CD4-positive, alpha-beta T cell (primary cell): ENCODE measurements around the gene CPLX3. TPM values are rescaled to one million over a fixed set of nuclear protein-coding genes. Genes with fewer than 3 reads are reported as not detected.

Experiments used
- ATAC-seq: fragments of 200-7000 bp; cut with Tn5 transposase; one replicate; pipeline ENCODE4 v1.10.0; 2022; ENCODE audit warnings: mild to moderate bottlenecking; ENCODE audit not compliant: poor library complexity
- CTCF ChIA-PET: fragments of 350-600 bp; sonication (Branson Sonifier 250); formaldehyde crosslinking; loops from one replicate; lab custom pipeline; 2021; ENCODE audit warnings: antibody characterized with exemption, inconsistent platforms; lab: Charles Lee
- POLR2A ChIA-PET: fragments of 350-600 bp; sonication (Branson Sonifier 250); formaldehyde crosslinking; loops from one replicate; lab custom pipeline; 2021; ENCODE audit warnings: antibody characterized with exemption, inconsistent platforms; lab: Charles Lee
- DNase-seq, 14 experiments: peaks; one replicate each; pipeline ENCODE4 v3.0.0-alpha.2; 2013 to 2020; ENCODE audit warnings: mixed read lengths in 2 of 14
- H3K27ac ChIP-seq, 2 donors: one replicate each; pipeline versions ENCODE4 v1.5.1 to v1.7.0; 2013; ENCODE audit warnings: low read length in 2 of 2, low read depth in 1 of 2, mild to moderate bottlenecking in 1 of 2
- H3K27me3 ChIP-seq, 2 experiments: 1 replicate in 1 of 2; 2 replicates in 1 of 2; pipeline versions ENCODE4 v1.6.1 to v1.7.0; 2013; ENCODE audit warnings: low read length in 2 of 2, control low read depth in 1 of 2, mild to moderate bottlenecking in 1 of 2, moderate library complexity in 1 of 2; ENCODE audit not compliant: insufficient read depth in 2 of 2, control insufficient read depth in 1 of 2
- H3K36me3 ChIP-seq: one replicate; pipeline ENCODE4 v1.6.1; 2013; ENCODE audit warnings: low read length, control low read depth; ENCODE audit not compliant: insufficient read depth
- H3K4me1 ChIP-seq: one replicate; pipeline ENCODE4 v1.6.1; 2013; ENCODE audit warnings: low read length, control low read depth; ENCODE audit not compliant: insufficient read depth
- H3K4me3 ChIP-seq: one replicate; pipeline ENCODE4 v1.5.1; 2013; ENCODE audit warnings: mild to moderate bottlenecking, low read length, moderate library complexity
- H3K9me3 ChIP-seq, 2 experiments: 1 replicate in 1 of 2; 2 replicates in 1 of 2; pipeline versions ENCODE4 v1.6.1 to v1.7.0; 2013; ENCODE audit warnings: low read length in 2 of 2, mild to moderate bottlenecking in 2 of 2, control low read depth in 1 of 2, moderate library complexity in 1 of 2; ENCODE audit not compliant: control insufficient read depth in 1 of 2, insufficient read depth in 1 of 2
- H3K27ac Mint-ChIP-seq: one replicate; pipeline ENCODE4 v1.8.0; 2020; ENCODE audit warnings: mixed read lengths
- H3K27me3 Mint-ChIP-seq: one replicate; pipeline ENCODE4 v1.8.0; 2021; ENCODE audit warnings: mixed read lengths
- H3K36me3 Mint-ChIP-seq: one replicate; pipeline ENCODE4 v1.8.0; 2021; ENCODE audit warnings: low read depth, mixed read lengths
- H3K4me1 Mint-ChIP-seq: one replicate; pipeline ENCODE4 v1.8.0; 2021; ENCODE audit warnings: low read depth, mixed read lengths
- H3K4me3 Mint-ChIP-seq: one replicate; pipeline ENCODE4 v1.8.0; 2020; ENCODE audit warnings: mild to moderate bottlenecking, mixed read lengths
- H3K9me3 Mint-ChIP-seq: one replicate; pipeline ENCODE4 v1.8.0; 2020; ENCODE audit warnings: mixed read lengths
- CTCF ChIP-seq: fragments of 200-600 bp; IDR thresholded peaks from one replicate; pipeline ENCODE4 v1.8.0; 2022; ENCODE audit warnings: antibody characterized with exemption, mild to moderate bottlenecking
- intact Hi-C, 2 experiments: fragments of 100-400 bp; cut with DNase I in 1 of 2; cut with micrococcal nuclease in 1 of 2; formaldehyde crosslinking; loops; one replicate each; pipeline versions ENCODE4 v1.15.1 to v1.9.0; 2023 to 2025; cut with DNase I, micrococcal nuclease
- total RNA-seq, 174 experiments: library from RNA in 2 of 174; stranded (reverse) in 2 of 174; gene quantifications; one replicate each; pipeline ENCODE4 v1.2.3 and lab custom pipeline; 2021 to 2026

The CPLX3 gene
- total RNA-seq, 2 experiments from 2014 or later = 0.16 to 0.53 TPM

GRCh38 chr15:74789741-74790079 is 36.7 kb upstream of the CPLX3 start:
- ATAC-seq (no peak), DNase-seq (peak in 3 of 14 experiments; percentile 14 to 38 (median 17))
- POLR2A ChIA-PET = interaction anchor here (1.0 to 33.5 kb wide), 5 partner anchors 6 to 662 kb away, joined by 3 to 925 read pairs (median 17); partner anchors contain the start of genes CSK, FAM219B and SIN3A
- H3K27ac Mint-ChIP-seq = peak overlapping the region; percentile 94
- H3K36me3 Mint-ChIP-seq = peaks cover 41% of the 10 kb centered on the region
- Histone ChIP-seq H3K27ac (peak overlapping the region; percentile 69 to 93), H3K4me3 (peak overlapping the region; percentile 100), H3K9me3 (no peaks in the 10 kb centered on the region), H3K4me1 (peaks cover 96% of the 10 kb centered on the region), H3K27me3 (no peaks in the 10 kb centered on the region), H3K36me3 (peaks cover 60% of the 10 kb centered on the region)
- TF ChIP-seq CTCF = no peak
- H3K9me3 Mint-ChIP-seq = no peaks in the 10 kb centered on the region
- no peaks in the 10 kb centered on the region for H3K27me3 Mint-ChIP-seq
- CTCF ChIA-PET = interaction anchor here (1.1 to 14.8 kb wide), 3 partner anchors 10 to 18 kb away, joined by 4 to 353 read pairs (median 8); no protein-coding TSS in a partner anchor
- intact Hi-C loops = loop anchor here (1.0 to 10.0 kb wide), 6 partner anchors 8 to 795 kb away; partner anchors contain the start of genes C15orf39 (in 2 of the 2), ARID3B (in 1 of the 2), PML (in 1 of the 2) and STOML1 (in 1 of the 2)
- H3K4me1 Mint-ChIP-seq = peaks cover 90% of the 10 kb centered on the region
- H3K4me3 Mint-ChIP-seq = peak overlapping the region; percentile 90

GRCh38 chr15:74790080-74790916 is 36.1 kb upstream of the CPLX3 start:
- H3K36me3 Mint-ChIP-seq = peaks cover 42% of the 10 kb centered on the region
- no peaks in the 10 kb centered on the region for H3K9me3 Mint-ChIP-seq
- Histone ChIP-seq H3K27ac (peak overlapping the region; percentile 69 to 93), H3K4me1 (peaks cover 96% of the 10 kb centered on the region), H3K36me3 (peaks cover 62% of the 10 kb centered on the region), H3K4me3 (peak overlapping the region; percentile 100), H3K27me3 (no peaks in the 10 kb centered on the region), H3K9me3 (no peaks in the 10 kb centered on the region)
- no peak for TF ChIP-seq CTCF
- intact Hi-C loops = no loop called here
- ATAC-seq (no peak), DNase-seq (peak in 4 of 14 experiments; percentile 43 to 69 (median 59))
- H3K4me1 Mint-ChIP-seq = peaks cover 90% of the 10 kb centered on the region
- POLR2A ChIA-PET = interaction anchor here (0.5 to 33.5 kb wide), 5 partner anchors 5 to 387 kb away, joined by 3 to 925 read pairs (median 4); partner anchors contain the start of genes CSK and FAM219B
- peak overlapping the region; percentile 94 for H3K27ac Mint-ChIP-seq
- peak overlapping the region; percentile 90 for H3K4me3 Mint-ChIP-seq
- no peaks in the 10 kb centered on the region for H3K27me3 Mint-ChIP-seq
- CTCF ChIA-PET = interaction anchor here (0.7 to 14.8 kb wide), 4 partner anchors 9 to 19 kb away, joined by 3 to 353 read pairs (median 6); no protein-coding TSS in a partner anchor

GRCh38 chr15:74791007-74791406 is 35.4 kb upstream of the CPLX3 start:
- no peaks in the 10 kb centered on the region for H3K9me3 Mint-ChIP-seq
- ATAC-seq = no peak
- intact Hi-C loops = no loop called here
- H3K27me3 Mint-ChIP-seq = no peaks in the 10 kb centered on the region
- no peak for DNase-seq
- peaks cover 91% of the 10 kb centered on the region for H3K4me1 Mint-ChIP-seq
- peak overlapping the region; percentile 75 for H3K4me3 Mint-ChIP-seq
- Histone ChIP-seq H3K9me3 (no peaks in the 10 kb centered on the region), H3K4me1 (peaks cover 96% of the 10 kb centered on the region), H3K27ac (peak overlapping the region in 1 of 2 donors; percentile 93), H3K27me3 (no peaks in the 10 kb centered on the region), H3K4me3 (peak overlapping the region; percentile 100), H3K36me3 (peaks cover 60% of the 10 kb centered on the region)
- peak overlapping the region; percentile 94 for H3K27ac Mint-ChIP-seq
- peaks cover 39% of the 10 kb centered on the region for H3K36me3 Mint-ChIP-seq
- POLR2A ChIA-PET = interaction anchor here (0.5 to 33.5 kb wide), 2 partner anchors 12 to 388 kb away, joined by 3 to 925 read pairs; partner anchors contain the start of gene CSK
- TF ChIP-seq CTCF = no peak
- CTCF ChIA-PET = interaction anchor here (0.8 to 14.8 kb wide), 3 partner anchors 8 to 577 kb away, joined by 3 to 353 read pairs (median 8); partner anchors contain the start of gene MAN2C1
